ENCODE data around the gene HES1. TPM values are rescaled to one million over a fixed set of nuclear protein-coding genes. Genes with fewer than 3 reads are reported as not detected.
"Not testable (repeated sequence)": the region's sequence is repeated elsewhere in the genome, so short reads cannot be mapped to it uniquely, and the experiment has no call there.

HES1 gene
- polyA plus RNA-seq (2013, experiment 1 of 2) = 86.7 TPM
- 82.3 TPM for polyA plus RNA-seq (2013, experiment 2 of 2)

GRCh38 chr3:194135806-194136518, at the start of gene HES1:
HES1 (plus strand) TSS chr3:194136148; CDS start chr3:194136381, 233 bp downstream.
- 0% methylated on average over 20 to 21 of the region's 29 CpGs for WGBS, 2 experiments (ENCODE audit: insufficient coverage in 2 of 2)
- H3K4me1 ChIP-seq (ENCODE audit: control insufficient read depth, insufficient read depth, low read length, poor library complexity, severe bottlenecking) = peaks cover 38% of the 10 kb centered on the region
- H3K36me3 ChIP-seq (ENCODE audit: control insufficient read depth, insufficient read depth, low read length) = no peaks in the 10 kb centered on the region
- no peaks in the 10 kb centered on the region for H3K9me3 ChIP-seq (ENCODE audit: control insufficient read depth, low read length)
- H3K4me3 ChIP-seq (ENCODE audit: extremely low read depth, insufficient read depth, low read length, poor library complexity, severe bottlenecking) = peak within 1 kb of the TSS; percentile 75
- H3K27ac ChIP-seq (ENCODE audit: low read depth, low read length, severe bottlenecking) = peak within 1 kb of the TSS; percentile 99

GRCh38 chr3:194086388-194087075, 49.4 kb upstream of the HES1 start:
- Histone ChIP-seq H3K9me3 (ENCODE audit: control insufficient read depth, low read length) (no peaks in the 10 kb centered on the region), H3K4me1 (ENCODE audit: control insufficient read depth, insufficient read depth, low read length, poor library complexity, severe bottlenecking) (peaks cover 59% of the 10 kb centered on the region), H3K27ac (ENCODE audit: low read depth, low read length, severe bottlenecking) (peak overlapping the region; percentile 43), H3K36me3 (ENCODE audit: control insufficient read depth, insufficient read depth, low read length) (no peaks in the 10 kb centered on the region), H3K4me3 (ENCODE audit: extremely low read depth, insufficient read depth, low read length, poor library complexity, severe bottlenecking) (no peak overlapping the region)
- 16 to 29% methylated on average over 8 to 9 of the region's 12 CpGs for whole genome bisulfite sequencing, 2 experiments (ENCODE audit: insufficient coverage in 2 of 2)

GRCh38 chr3:194087280-194087679, 48.7 kb upstream of the HES1 start:
- Histone ChIP-seq H3K4me1 (ENCODE audit: control insufficient read depth, insufficient read depth, low read length, poor library complexity, severe bottlenecking) (peaks cover 57% of the 10 kb centered on the region), H3K4me3 (ENCODE audit: extremely low read depth, insufficient read depth, low read length, poor library complexity, severe bottlenecking) (no peak overlapping the region), H3K9me3 (ENCODE audit: control insufficient read depth, low read length) (no peaks in the 10 kb centered on the region), H3K36me3 (ENCODE audit: control insufficient read depth, insufficient read depth, low read length) (no peaks in the 10 kb centered on the region), H3K27ac (ENCODE audit: low read depth, low read length, severe bottlenecking) (peak overlapping the region; percentile 43)
- WGBS, 2 experiments (ENCODE audit: insufficient coverage in 2 of 2) = 80 to 89% methylated on average over 5 of the region's 5 CpGs

- no peaks in the 10 kb centered on the region for H3K36me3 ChIP-seq (ENCODE audit: control insufficient read depth, insufficient read depth, low read length)
- peaks cover 47% of the 10 kb centered on the region for H3K4me1 ChIP-seq (ENCODE audit: control insufficient read depth, insufficient read depth, low read length, poor library complexity, severe bottlenecking)
- no peak overlapping the region for H3K27ac ChIP-seq (ENCODE audit: low read depth, low read length, severe bottlenecking)
- H3K4me3 ChIP-seq (ENCODE audit: extremely low read depth, insufficient read depth, low read length, poor library complexity, severe bottlenecking) = no peak overlapping the region
- no peaks in the 10 kb centered on the region for H3K9me3 ChIP-seq (ENCODE audit: control insufficient read depth, low read length)
- 94 to 97% methylated on average over 9 to 10 of the region's 11 CpGs for WGBS, 2 experiments (ENCODE audit: insufficient coverage in 2 of 2)
Observed at GRCh38 chr3:194087995-194088855, 47.7 kb upstream of the HES1 start.

GRCh38 chr3:194089357-194090177, 46.4 kb upstream of the HES1 start:
- peaks cover 41% of the 10 kb centered on the region for H3K4me1 ChIP-seq (ENCODE audit: control insufficient read depth, insufficient read depth, low read length, poor library complexity, severe bottlenecking)
- no peaks in the 10 kb centered on the region for H3K9me3 ChIP-seq (ENCODE audit: control insufficient read depth, low read length)
- no peak overlapping the region for H3K4me3 ChIP-seq (ENCODE audit: extremely low read depth, insufficient read depth, low read length, poor library complexity, severe bottlenecking)
- peak overlapping the region; percentile 86 for H3K27ac ChIP-seq (ENCODE audit: low read depth, low read length, severe bottlenecking)
- 28 to 36% methylated on average over 10 to 14 of the region's 18 CpGs for WGBS, 2 experiments (ENCODE audit: insufficient coverage in 2 of 2)
- no peaks in the 10 kb centered on the region for H3K36me3 ChIP-seq (ENCODE audit: control insufficient read depth, insufficient read depth, low read length)

GRCh38 chr3:194090178-194090555, 45.8 kb upstream of the HES1 start:
- H3K36me3 ChIP-seq (ENCODE audit: control insufficient read depth, insufficient read depth, low read length); H3K9me3 ChIP-seq (ENCODE audit: control insufficient read depth, low read length); H3K4me3 ChIP-seq (ENCODE audit: extremely low read depth, insufficient read depth, low read length, poor library complexity, severe bottlenecking): not testable (repeated sequence)
- peaks cover 41% of the 10 kb centered on the region for H3K4me1 ChIP-seq (ENCODE audit: control insufficient read depth, insufficient read depth, low read length, poor library complexity, severe bottlenecking)
- 97 to 100% methylated on average over 5 of the region's 10 CpGs for whole genome bisulfite sequencing, 2 experiments (ENCODE audit: insufficient coverage in 2 of 2)
- H3K27ac ChIP-seq (ENCODE audit: low read depth, low read length, severe bottlenecking) = peak overlapping the region; percentile 86

- peaks cover 41% of the 10 kb centered on the region for H3K4me1 ChIP-seq (ENCODE audit: control insufficient read depth, insufficient read depth, low read length, poor library complexity, severe bottlenecking)
- WGBS, 2 experiments (ENCODE audit: insufficient coverage in 2 of 2) = 87 to 96% methylated on average over 5 to 8 of the region's 8 CpGs
- no peaks in the 10 kb centered on the region for H3K9me3 ChIP-seq (ENCODE audit: control insufficient read depth, low read length)
- no peak overlapping the region for H3K4me3 ChIP-seq (ENCODE audit: extremely low read depth, insufficient read depth, low read length, poor library complexity, severe bottlenecking)
- no peaks in the 10 kb centered on the region for H3K36me3 ChIP-seq (ENCODE audit: control insufficient read depth, insufficient read depth, low read length)
- no peak overlapping the region for H3K27ac ChIP-seq (ENCODE audit: low read depth, low read length, severe bottlenecking)
Observed at GRCh38 chr3:194090716-194091115, 45.2 kb upstream of the HES1 start.

GRCh38 chr3:194091141-194091540, 44.8 kb upstream of the HES1 start:
- H3K36me3 ChIP-seq (ENCODE audit: control insufficient read depth, insufficient read depth, low read length) = no peaks in the 10 kb centered on the region
- H3K9me3 ChIP-seq (ENCODE audit: control insufficient read depth, low read length) = no peaks in the 10 kb centered on the region
- 70% methylated on average over 2 of the region's 2 CpGs; no CpG with 5 or more reads in 1 of the 2 experiments for WGBS, 2 experiments (ENCODE audit: insufficient coverage in 2 of 2)
- H3K27ac ChIP-seq (ENCODE audit: low read depth, low read length, severe bottlenecking) = no peak overlapping the region
- peaks cover 38% of the 10 kb centered on the region for H3K4me1 ChIP-seq (ENCODE audit: control insufficient read depth, insufficient read depth, low read length, poor library complexity, severe bottlenecking)
- no peak overlapping the region for H3K4me3 ChIP-seq (ENCODE audit: extremely low read depth, insufficient read depth, low read length, poor library complexity, severe bottlenecking)

GRCh38 chr3:194091897-194092296, 44.1 kb upstream of the HES1 start:
- not testable (repeated sequence) for H3K9me3 ChIP-seq (ENCODE audit: control insufficient read depth, low read length); H3K36me3 ChIP-seq (ENCODE audit: control insufficient read depth, insufficient read depth, low read length); H3K27ac ChIP-seq (ENCODE audit: low read depth, low read length, severe bottlenecking); H3K4me3 ChIP-seq (ENCODE audit: extremely low read depth, insufficient read depth, low read length, poor library complexity, severe bottlenecking)
- WGBS, 2 experiments (ENCODE audit: insufficient coverage in 2 of 2) = 80 to 94% methylated on average over 4 of the region's 6 CpGs
- peaks cover 34% of the 10 kb centered on the region for H3K4me1 ChIP-seq (ENCODE audit: control insufficient read depth, insufficient read depth, low read length, poor library complexity, severe bottlenecking)

- Histone ChIP-seq H3K4me3 (ENCODE audit: extremely low read depth, insufficient read depth, low read length, poor library complexity, severe bottlenecking) (no peak overlapping the region), H3K9me3 (ENCODE audit: control insufficient read depth, low read length) (no peaks in the 10 kb centered on the region), H3K36me3 (ENCODE audit: control insufficient read depth, insufficient read depth, low read length) (no peaks in the 10 kb centered on the region), H3K27ac (ENCODE audit: low read depth, low read length, severe bottlenecking) (no peak overlapping the region), H3K4me1 (ENCODE audit: control insufficient read depth, insufficient read depth, low read length, poor library complexity, severe bottlenecking) (peaks cover 32% of the 10 kb centered on the region)
- 90 to 93% methylated on average over 2 to 5 of the region's 10 CpGs for WGBS, 2 experiments (ENCODE audit: insufficient coverage in 2 of 2)
Observed at GRCh38 chr3:194092881-194093301, 43.1 kb upstream of the HES1 start.

All from mesodermal cell (in vitro differentiated cells).